Naive thymus-derived CD4-positive, alpha-beta T cell (primary cell): ENCODE measurements around the gene FRMD4A. TPM values are rescaled to one million over a fixed set of nuclear protein-coding genes. Genes with fewer than 3 reads are reported as not detected.
A peak's percentile ranks its signal among the peaks of the same experiment; 100 is the strongest.

Experiments
- ATAC-seq: fragments of 150-1000 bp; cut with Tn5 transposase; 2 replicates; pipeline ENCODE4 v1.10.0; 2021; ENCODE audit warnings: mild to moderate bottlenecking, moderate library complexity
- CTCF ChIA-PET: fragments of 350-600 bp; sonication (Branson Sonifier 250); formaldehyde crosslinking; loops from one replicate; lab custom pipeline; 2021; ENCODE audit warnings: antibody characterized with exemption; lab: Charles Lee
- POLR2A ChIA-PET: fragments of 350-600 bp; sonication (Branson Sonifier 250); formaldehyde crosslinking; loops from one replicate; lab custom pipeline; 2021; ENCODE audit warnings: antibody characterized with exemption, inconsistent platforms; lab: Charles Lee
- DNase-seq, 9 donors: peaks; one replicate each; pipeline versions ENCODE4 v3.0.0 to v3.0.0-alpha.2; 2020 to 2022; ENCODE audit warnings: mixed read lengths in 1 of 9
- H3K27ac ChIP-seq: one replicate; pipeline ENCODE4 v1.7.0; 2013; ENCODE audit warnings: mild to moderate bottlenecking, low read depth, low read length, moderate library complexity
- H3K27me3 ChIP-seq, 2 donors: one replicate each; pipeline ENCODE4 v1.7.0; 2013; ENCODE audit warnings: low read length in 2 of 2, mild to moderate bottlenecking in 2 of 2, moderate library complexity in 2 of 2; ENCODE audit not compliant: control insufficient read depth in 2 of 2, insufficient read depth in 2 of 2
- H3K36me3 ChIP-seq, 3 experiments: 1 replicate in 2 of 3; 2 replicates in 1 of 3; pipeline ENCODE4 v1.7.0; 2013; ENCODE audit warnings: low read length in 3 of 3, mild to moderate bottlenecking in 3 of 3, moderate library complexity in 1 of 3; ENCODE audit not compliant: insufficient read depth in 3 of 3, control insufficient read depth in 2 of 3
- H3K4me1 ChIP-seq, 2 donors: one replicate each; pipeline ENCODE4 v1.7.0; 2013; ENCODE audit warnings: low read length in 2 of 2, mild to moderate bottlenecking in 2 of 2, moderate library complexity in 1 of 2; ENCODE audit not compliant: control insufficient read depth in 2 of 2, insufficient read depth in 2 of 2
- H3K4me3 ChIP-seq: 2 replicates; pipeline ENCODE4 v1.7.0; 2013; ENCODE audit warnings: mild to moderate bottlenecking, low read length
- H3K9me3 ChIP-seq, 3 experiments: 1 replicate in 2 of 3; 2 replicates in 1 of 3; pipeline ENCODE4 v1.7.0; 2013; ENCODE audit warnings: low read length in 3 of 3; ENCODE audit not compliant: control insufficient read depth in 2 of 3
- H3K27ac Mint-ChIP-seq, 9 donors: one replicate each; pipeline ENCODE4 v1.8.0; 2020 to 2022; ENCODE audit warnings: mixed read lengths in 9 of 9, mild to moderate bottlenecking in 8 of 9, moderate library complexity in 5 of 9, inconsistent platforms in 2 of 9
- H3K27me3 Mint-ChIP-seq, 5 donors: one replicate each; pipeline ENCODE4 v1.8.0; 2021 to 2022; ENCODE audit warnings: mixed read lengths in 5 of 5, mild to moderate bottlenecking in 1 of 5
- H3K36me3 Mint-ChIP-seq, 5 donors: one replicate each; pipeline ENCODE4 v1.8.0; 2020 to 2022; ENCODE audit warnings: mixed read lengths in 5 of 5, mild to moderate bottlenecking in 3 of 5, inconsistent platforms in 1 of 5
- H3K4me1 Mint-ChIP-seq, 7 donors: one replicate each; pipeline ENCODE4 v1.8.0; 2020 to 2022; ENCODE audit warnings: mixed read lengths in 7 of 7, mild to moderate bottlenecking in 3 of 7, inconsistent platforms in 1 of 7
- H3K4me3 Mint-ChIP-seq, 10 donors: one replicate each; pipeline ENCODE4 v1.8.0; 2020 to 2022; ENCODE audit warnings: mild to moderate bottlenecking in 10 of 10, mixed read lengths in 10 of 10, moderate library complexity in 6 of 10, inconsistent platforms in 2 of 10
- H3K9me3 Mint-ChIP-seq, 11 donors: one replicate each; pipeline ENCODE4 v1.8.0; 2020 to 2022; ENCODE audit warnings: mixed read lengths in 11 of 11, mild to moderate bottlenecking in 4 of 11, inconsistent platforms in 1 of 11, moderate library complexity in 1 of 11
- intact Hi-C, 2 donors: fragments of 100-400 bp; cut with micrococcal nuclease; formaldehyde crosslinking; loops; one replicate each; pipeline ENCODE4 v1.15.1; 2023
- polyA plus RNA-seq, 2 donors: library from polyadenylated mRNA; unstranded; fragments of 300-500 nt; fragmentation: Illumina TruSeq; gene quantifications; one replicate each; pipeline ENCODE4 v1.2.3, GENCODE V29; 2021
- total RNA-seq, 6 experiments: library from RNA in 5 of 6; stranded (reverse) in 5 of 6; gene quantifications; 1 replicate in 5 of 6; 2 replicates in 1 of 6; pipeline ENCODE4 v1.2.3 and lab custom pipeline; 2021 to 2026

FRMD4A gene
- total and polyA plus RNA-seq, 7 experiments from 2014 or later = 0.10 to 3.1 (median 0.62) TPM

- H3K9me3 Mint-ChIP-seq = peaks cover 0 to 1% (median 0%) of the 10 kb centered on the region in 11 donors
- no peaks in the 10 kb centered on the region for H3K36me3 ChIP-seq
- peak overlapping the region; percentile 40 for H3K27ac ChIP-seq
- H3K4me3 Mint-ChIP-seq = peak overlapping the region in 8 of 10 donors; percentile 1 to 71 (median 64)
- no peaks in the 10 kb centered on the region for H3K9me3 ChIP-seq
- H3K27me3 ChIP-seq = no peaks in the 10 kb centered on the region
- DNase-seq (no peak), ATAC-seq (no peak)
- CTCF ChIA-PET = interaction anchor here (1.3 kb wide), 1 partner anchor 400 kb away, joined by 4 read pairs; no protein-coding TSS in a partner anchor
- H3K36me3 Mint-ChIP-seq = peaks cover 0 to 3% (median 0%) of the 10 kb centered on the region in 5 donors
- no peak overlapping the region for H3K4me3 ChIP-seq
- H3K4me1 Mint-ChIP-seq = peaks cover 14 to 56% (median 39%) of the 10 kb centered on the region in 7 donors
- peaks cover 0 to 5% (median 0%) of the 10 kb centered on the region in 5 donors for H3K27me3 Mint-ChIP-seq
- peak overlapping the region; percentile 4 to 86 (median 80) for H3K27ac Mint-ChIP-seq
- peaks cover 23 to 29% of the 10 kb centered on the region in 2 donors for H3K4me1 ChIP-seq
- intact Hi-C loops = loop anchor here in 1 of 2 donors (1.0 kb wide), 1 partner anchor 8 kb away; no protein-coding TSS in a partner anchor
- POLR2A ChIA-PET = interaction anchor here (1.1 kb wide), 2 partner anchors 11 to 103 kb away, joined by 3 read pairs; no protein-coding TSS in a partner anchor
Measured at GRCh38 chr10:13794992-13795612, 535.6 kb downstream of the FRMD4A start.

- H3K27ac ChIP-seq = no peak overlapping the region
- POLR2A ChIA-PET = no interaction called here
- no peak overlapping the region for H3K4me3 ChIP-seq
- H3K9me3 Mint-ChIP-seq = peaks cover 0 to 2% (median 0%) of the 10 kb centered on the region in 11 donors
- no peak for DNase-seq
- H3K36me3 Mint-ChIP-seq = peaks cover 0 to 3% (median 0%) of the 10 kb centered on the region in 5 donors
- peaks cover 21 to 48% (median 32%) of the 10 kb centered on the region in 7 donors for H3K4me1 Mint-ChIP-seq
- H3K27me3 Mint-ChIP-seq = peaks cover 0 to 5% (median 0%) of the 10 kb centered on the region in 5 donors
- CTCF ChIA-PET = no interaction called here
- no peak overlapping the region for H3K27ac Mint-ChIP-seq
- no peaks in the 10 kb centered on the region for H3K36me3 ChIP-seq
- H3K27me3 ChIP-seq = no peaks in the 10 kb centered on the region
- ATAC-seq = no peak
- H3K4me1 ChIP-seq = peaks cover 36 to 52% of the 10 kb centered on the region in 2 donors
- no peaks in the 10 kb centered on the region for H3K9me3 ChIP-seq
- H3K4me3 Mint-ChIP-seq = no peak overlapping the region
- intact Hi-C loops = no loop called here
Measured at GRCh38 chr10:13792006-13792405, 538.7 kb downstream of the FRMD4A start.

- H3K27ac Mint-ChIP-seq = no peak overlapping the region
- no peaks in the 10 kb centered on the region for H3K36me3 ChIP-seq
- ATAC-seq = no peak
- peaks cover 24 to 51% (median 31%) of the 10 kb centered on the region in 7 donors for H3K4me1 Mint-ChIP-seq
- no peak overlapping the region for H3K4me3 Mint-ChIP-seq
- H3K4me3 ChIP-seq = no peak overlapping the region
- ChIA-PET POLR2A (interaction anchor here (2.1 kb wide), 1 partner anchor 11 kb away, joined by 9 read pairs; no protein-coding TSS in a partner anchor), CTCF (interaction anchor here (0.6 kb wide), 1 partner anchor 87 kb away, joined by 3 read pairs; no protein-coding TSS in a partner anchor)
- intact Hi-C loops = no loop called here
- H3K27me3 Mint-ChIP-seq = peaks cover 0 to 5% (median 0%) of the 10 kb centered on the region in 5 donors
- H3K9me3 Mint-ChIP-seq = peaks cover 0 to 4% (median 0%) of the 10 kb centered on the region in 11 donors
- peaks cover 40 to 50% of the 10 kb centered on the region in 2 donors for H3K4me1 ChIP-seq
- no peaks in the 10 kb centered on the region for H3K27me3 ChIP-seq
- H3K27ac ChIP-seq = no peak overlapping the region
- H3K9me3 ChIP-seq = no peaks in the 10 kb centered on the region
- no peak for DNase-seq
- peaks cover 0 to 3% (median 0%) of the 10 kb centered on the region in 5 donors for H3K36me3 Mint-ChIP-seq
Measured at GRCh38 chr10:13791483-13791882, 539.2 kb downstream of the FRMD4A start.

- H3K9me3 ChIP-seq = no peaks in the 10 kb centered on the region
- H3K9me3 Mint-ChIP-seq = peaks cover 0 to 4% (median 0%) of the 10 kb centered on the region in 11 donors
- no peaks in the 10 kb centered on the region for H3K27me3 ChIP-seq
- no peak overlapping the region for H3K27ac Mint-ChIP-seq
- no peak overlapping the region for H3K4me3 Mint-ChIP-seq
- no peak overlapping the region for H3K27ac ChIP-seq
- H3K4me3 ChIP-seq = no peak overlapping the region
- H3K4me1 ChIP-seq = peaks cover 31 to 42% of the 10 kb centered on the region in 2 donors
- H3K4me1 Mint-ChIP-seq = peaks cover 12 to 40% (median 21%) of the 10 kb centered on the region in 7 donors
- ChIA-PET CTCF (interaction anchor here (0.5 to 1.3 kb wide), 3 partner anchors 118 to 397 kb away, joined by 3 to 4 read pairs (median 3); no protein-coding TSS in a partner anchor), POLR2A (interaction anchor here (1.0 to 2.1 kb wide), 3 partner anchors 13 to 304 kb away, joined by 3 to 9 read pairs (median 3); no protein-coding TSS in a partner anchor)
- H3K36me3 Mint-ChIP-seq = peaks cover 0 to 3% (median 0%) of the 10 kb centered on the region in 5 donors
- ATAC-seq (no peak), DNase-seq (no peak)
- intact Hi-C loops = no loop called here
- no peaks in the 10 kb centered on the region for H3K36me3 ChIP-seq
- peaks cover 0 to 5% (median 0%) of the 10 kb centered on the region in 5 donors for H3K27me3 Mint-ChIP-seq
Measured at GRCh38 chr10:13790196-13790595, 540.5 kb downstream of the FRMD4A start.

- ChIA-PET CTCF (interaction anchor here (0.7 to 1.3 kb wide), 4 partner anchors 34 to 397 kb away, joined by 3 to 4 read pairs (median 4); no protein-coding TSS in a partner anchor), POLR2A (interaction anchor here (0.6 to 2.1 kb wide), 4 partner anchors 9 to 304 kb away, joined by 3 to 9 read pairs (median 3); no protein-coding TSS in a partner anchor)
- Histone ChIP-seq H3K4me3 (no peak overlapping the region), H3K36me3 (no peaks in the 10 kb centered on the region), H3K27me3 (no peaks in the 10 kb centered on the region), H3K27ac (peak overlapping the region; percentile 93), H3K9me3 (no peaks in the 10 kb centered on the region), H3K4me1 (peaks cover 29 to 39% of the 10 kb centered on the region in 2 donors)
- Mint-ChIP-seq H3K4me3 (peak overlapping the region in 2 of 10 donors; percentile 80 to 84), H3K9me3 (peaks cover 0 to 4% (median 0%) of the 10 kb centered on the region in 11 donors), H3K27ac (no peak overlapping the region), H3K4me1 (peaks cover 8 to 33% (median 17%) of the 10 kb centered on the region in 7 donors), H3K27me3 (peaks cover 0 to 5% (median 0%) of the 10 kb centered on the region in 5 donors), H3K36me3 (peaks cover 0 to 3% (median 0%) of the 10 kb centered on the region in 5 donors)
- intact Hi-C loops = loop anchor here (5.0 to 10.0 kb wide), 10 partner anchors 103 to 1442 kb away; partner anchors contain the start of genes RPP38 (in 2 of the 2), CAMK1D (in 1 of the 2) and SUV39H2 (in 1 of the 2)
- DNase-seq (no peak), ATAC-seq (no peak)
Measured at GRCh38 chr10:13789448-13789829, 541.3 kb downstream of the FRMD4A start.
